Central memory CD4-positive, alpha-beta T cell (primary cell): Measurements from ENCODE around the gene ADAMTS7.
"Not testable (repeated sequence)": the region's sequence is repeated elsewhere in the genome, so short reads cannot be mapped to it uniquely, and the experiment has no call there.

Source experiments
- DNase-seq: peaks from one replicate; pipeline ENCODE4 v3.0.0; 2022

ADAMTS7 gene

GRCh38 chr15:78762985-78763795 is 48.1 kb downstream of the ADAMTS7 start:
- no peak for DNase-seq

GRCh38 chr15:78762386-78762961 is 48.8 kb downstream of the ADAMTS7 start:
- not testable (repeated sequence) for DNase-seq

- no peak for DNase-seq
Measured at GRCh38 chr15:78761891-78762385, 49.3 kb downstream of the ADAMTS7 start.

- peak; percentile 78 for DNase-seq
Measured at GRCh38 chr15:78761475-78761874, 49.8 kb downstream of the ADAMTS7 start.

- no peak for DNase-seq
Measured at GRCh38 chr15:78761020-78761419, 50.2 kb downstream of the ADAMTS7 start.

- DNase-seq = not testable (repeated sequence)
Measured at GRCh38 chr15:78760091-78760882, 51.0 kb downstream of the ADAMTS7 start.

- DNase-seq = not testable (repeated sequence)
Measured at GRCh38 chr15:78759361-78759998, 51.8 kb downstream of the ADAMTS7 start.

- DNase-seq = not testable (repeated sequence)
Measured at GRCh38 chr15:78758486-78759200, 52.6 kb downstream of the ADAMTS7 start.

- not testable (repeated sequence) for DNase-seq
Measured at GRCh38 chr15:78758084-78758483, 53.2 kb downstream of the ADAMTS7 start.

- DNase-seq = no peak
Measured at GRCh38 chr15:78757636-78757905, 53.7 kb downstream of the ADAMTS7 start.

- not testable (repeated sequence) for DNase-seq
Measured at GRCh38 chr15:78756781-78757635, 54.3 kb downstream of the ADAMTS7 start.

- DNase-seq = not testable (repeated sequence)
Measured at GRCh38 chr15:78755900-78756591, 55.2 kb downstream of the ADAMTS7 start.

GRCh38 chr15:78754637-78755280 is 56.5 kb downstream of the ADAMTS7 start:
- DNase-seq = not testable (repeated sequence)

- DNase-seq = not testable (repeated sequence)
Measured at GRCh38 chr15:78753751-78754535, 57.3 kb downstream of the ADAMTS7 start.

GRCh38 chr15:78753359-78753659 is 58.0 kb downstream of the ADAMTS7 start:
- DNase-seq = not testable (repeated sequence)

- DNase-seq = no peak
Measured at GRCh38 chr15:78752492-78753358, 58.5 kb downstream of the ADAMTS7 start.

- DNase-seq = no peak
Measured at GRCh38 chr15:78751602-78751979, 59.7 kb downstream of the ADAMTS7 start.

- DNase-seq = peak; percentile 86
Measured at GRCh38 chr15:78750974-78751601, 60.2 kb downstream of the ADAMTS7 start.
